Measurements from ENCODE around the gene MGMT. TPM values are rescaled to one million over a fixed set of nuclear protein-coding genes. Genes with fewer than 3 reads are reported as not detected.

The MGMT gene
- total RNA-seq, 1 donor from 2014 or later, result 19.4 TPM

DNA sequence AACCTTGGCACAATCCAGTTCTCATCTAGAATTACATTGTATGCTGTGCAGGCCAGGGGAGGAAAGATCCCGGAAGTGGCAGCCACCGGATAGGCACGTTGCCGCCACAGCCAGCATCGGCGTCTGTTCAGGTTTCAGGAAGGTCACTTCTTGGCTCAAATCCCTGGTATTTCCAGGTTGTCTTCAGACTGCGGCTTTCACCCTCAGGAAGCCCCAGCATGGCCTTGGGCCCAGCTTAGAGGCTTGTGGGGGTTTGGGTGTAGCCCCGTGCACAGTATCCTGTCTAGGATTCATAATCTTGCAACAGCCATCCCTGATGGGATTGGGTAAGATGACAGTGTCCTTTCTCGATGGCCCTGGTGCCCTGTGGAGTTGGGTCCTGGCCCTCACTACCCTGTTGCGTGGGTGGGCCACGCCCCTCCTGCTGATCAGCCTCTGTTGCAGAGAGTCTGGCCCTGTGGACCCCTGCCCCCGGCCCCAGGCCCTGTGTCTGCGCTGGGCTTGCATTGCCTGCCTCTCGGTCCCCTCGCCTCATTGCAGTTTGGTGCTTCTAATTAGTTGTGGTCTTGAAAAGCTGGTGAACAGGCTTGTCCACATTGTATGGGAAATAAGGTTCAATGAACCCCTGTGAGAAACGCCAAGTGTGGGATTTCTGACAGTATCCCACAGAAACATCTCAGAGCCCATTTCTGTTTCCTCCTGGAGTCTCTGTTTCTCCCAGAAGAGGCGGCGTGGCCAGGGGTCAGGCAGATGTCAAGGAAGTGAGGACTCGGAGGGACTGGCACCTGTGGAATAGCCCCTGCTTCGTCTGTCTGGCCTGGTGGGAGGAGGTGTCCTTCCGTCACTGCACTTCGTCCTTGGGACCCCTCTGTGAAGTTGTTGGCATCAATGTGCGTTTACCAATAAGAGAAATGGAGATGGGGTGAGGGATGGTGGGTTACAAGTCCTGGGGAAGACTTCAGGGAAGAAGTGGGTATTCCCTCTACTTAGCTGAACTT lies 77.5 kb downstream of the MGMT start:
- Histone ChIP-seq H3K27ac (no peak overlapping the region), H3K27me3 (no peaks in the 10 kb centered on the region), H3K9me3 (no peaks in the 10 kb centered on the region), H3K4me3 (no peak overlapping the region), H3K4me1 (no peaks in the 10 kb centered on the region), H3K36me3 (no peaks in the 10 kb centered on the region)
- DNase-seq (no peak), ATAC-seq (peak; percentile 25)
- intact Hi-C loops (cut with DNase I), result no loop called here
- TF ChIP-seq, protein P1, sequence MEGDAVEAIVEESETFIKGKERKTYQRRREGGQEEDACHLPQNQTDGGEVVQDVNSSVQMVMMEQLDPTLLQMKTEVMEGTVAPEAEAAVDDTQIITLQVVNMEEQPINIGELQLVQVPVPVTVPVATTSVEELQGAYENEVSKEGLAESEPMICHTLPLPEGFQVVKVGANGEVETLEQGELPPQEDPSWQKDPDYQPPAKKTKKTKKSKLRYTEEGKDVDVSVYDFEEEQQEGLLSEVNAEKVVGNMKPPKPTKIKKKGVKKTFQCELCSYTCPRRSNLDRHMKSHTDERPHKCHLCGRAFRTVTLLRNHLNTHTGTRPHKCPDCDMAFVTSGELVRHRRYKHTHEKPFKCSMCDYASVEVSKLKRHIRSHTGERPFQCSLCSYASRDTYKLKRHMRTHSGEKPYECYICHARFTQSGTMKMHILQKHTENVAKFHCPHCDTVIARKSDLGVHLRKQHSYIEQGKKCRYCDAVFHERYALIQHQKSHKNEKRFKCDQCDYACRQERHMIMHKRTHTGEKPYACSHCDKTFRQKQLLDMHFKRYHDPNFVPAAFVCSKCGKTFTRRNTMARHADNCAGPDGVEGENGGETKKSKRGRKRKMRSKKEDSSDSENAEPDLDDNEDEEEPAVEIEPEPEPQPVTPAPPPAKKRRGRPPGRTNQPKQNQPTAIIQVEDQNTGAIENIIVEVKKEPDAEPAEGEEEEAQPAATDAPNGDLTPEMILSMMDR (IDR thresholded peaks at IDR 0.05), result no peak

DNA sequence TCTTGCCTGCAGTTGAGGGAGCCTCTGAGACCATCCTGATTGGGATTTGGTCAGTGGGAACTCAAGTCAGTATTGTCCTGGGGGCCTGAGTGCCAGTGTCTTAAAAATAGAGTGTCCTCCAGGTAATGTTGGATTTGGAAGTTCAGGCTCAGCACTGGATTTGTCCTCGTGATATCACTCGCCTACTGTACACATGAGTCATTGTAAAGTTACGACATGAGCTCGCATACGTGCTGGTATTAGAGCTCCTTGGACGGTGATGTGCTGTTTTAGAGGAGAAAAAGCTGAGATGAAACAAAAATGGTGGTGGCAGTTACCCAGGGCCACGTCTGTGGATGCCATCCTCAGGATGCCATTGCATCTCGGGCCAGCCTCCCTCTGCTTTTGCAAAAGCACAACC lies 78.2 kb downstream of the MGMT start:
- Histone ChIP-seq H3K36me3 (no peaks in the 10 kb centered on the region), H3K4me1 (no peaks in the 10 kb centered on the region), H3K4me3 (no peak overlapping the region), H3K27ac (no peak overlapping the region), H3K9me3 (no peaks in the 10 kb centered on the region), H3K27me3 (no peaks in the 10 kb centered on the region)
- TF ChIP-seq, protein P1 (IDR thresholded peaks at IDR 0.05), result no peak
- DNase-seq (no peak), ATAC-seq (no peak)
- intact Hi-C loops (cut with DNase I), result no loop called here

DNA sequence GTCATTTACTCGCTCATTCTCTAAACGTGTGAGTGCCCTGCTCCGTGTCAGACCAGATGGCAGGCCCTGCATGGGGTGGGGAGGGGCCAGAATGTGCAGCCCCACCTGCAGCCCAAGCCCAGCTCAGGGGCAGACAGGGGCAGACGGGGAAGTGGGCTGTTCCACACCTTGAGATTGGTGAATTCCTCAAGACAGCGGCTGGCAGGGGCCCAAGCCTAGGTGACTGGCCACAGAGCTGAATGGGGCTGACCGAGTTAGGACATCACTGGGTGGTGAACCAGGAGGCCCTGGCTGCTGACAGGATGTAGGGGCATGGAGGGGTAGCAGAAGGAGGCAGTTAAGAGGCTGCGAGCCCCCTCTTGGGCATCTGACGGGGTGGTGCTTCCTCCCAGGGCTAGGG lies 79.1 kb downstream of the MGMT start:
- intact Hi-C loops (cut with DNase I), result no loop called here
- Histone ChIP-seq H3K36me3 (no peaks in the 10 kb centered on the region), H3K27me3 (no peaks in the 10 kb centered on the region), H3K9me3 (no peaks in the 10 kb centered on the region), H3K4me1 (no peaks in the 10 kb centered on the region), H3K4me3 (no peak overlapping the region), H3K27ac (no peak overlapping the region)
- no peak for ATAC-seq
- TF ChIP-seq, protein P1 (IDR thresholded peaks at IDR 0.05), result no peak
- no peak for DNase-seq

DNA sequence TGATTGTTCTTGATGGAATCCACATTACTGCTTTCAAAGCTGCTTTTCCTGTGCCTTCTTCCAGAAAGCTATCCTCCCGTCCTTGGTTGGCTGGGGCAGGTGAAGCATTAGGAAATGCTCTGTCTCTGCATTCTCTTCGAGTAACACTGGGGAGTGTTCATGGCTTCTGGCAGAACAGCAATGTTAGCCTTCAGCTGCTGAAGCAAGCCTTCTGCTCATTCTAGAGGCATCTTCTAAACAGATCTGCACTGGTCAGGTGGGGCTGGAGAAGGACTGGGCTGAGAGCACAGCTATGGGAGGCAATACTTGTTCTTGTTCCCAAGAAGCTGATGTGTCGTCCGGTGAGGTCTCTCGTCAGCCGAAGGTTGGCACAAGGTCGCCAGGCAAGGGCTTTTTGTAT lies 80.6 kb downstream of the MGMT start:
- TF ChIP-seq, protein P1 (IDR thresholded peaks at IDR 0.05), result no peak
- Histone ChIP-seq H3K9me3 (no peaks in the 10 kb centered on the region), H3K36me3 (no peaks in the 10 kb centered on the region), H3K27me3 (no peaks in the 10 kb centered on the region), H3K4me1 (no peaks in the 10 kb centered on the region), H3K4me3 (no peak overlapping the region), H3K27ac (no peak overlapping the region)
- intact Hi-C loops (cut with DNase I), result no loop called here
- ATAC-seq, result no peak
- DNase-seq, result no peak

DNA sequence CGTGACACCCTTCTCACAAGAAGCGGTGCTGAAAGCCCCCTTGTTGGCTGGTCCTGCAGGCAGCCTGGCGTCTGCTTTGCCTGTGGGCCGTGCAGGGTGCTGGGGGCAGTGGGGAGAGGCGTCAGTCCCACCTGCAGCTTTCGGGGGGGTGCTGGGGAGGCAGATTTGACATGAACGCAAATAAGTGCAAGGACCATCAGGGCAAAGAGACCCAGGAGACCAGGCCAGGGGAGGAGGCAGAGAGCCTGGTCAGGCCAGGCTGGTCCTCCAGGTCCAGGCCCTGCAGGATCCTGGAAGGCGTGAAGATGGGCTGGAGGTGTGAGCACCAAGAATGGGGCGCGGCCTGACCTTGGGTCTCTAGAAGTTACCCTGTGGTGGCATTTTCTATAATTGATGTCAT lies 81.6 kb downstream of the MGMT start:
- H3K4me1 ChIP-seq, result no peaks in the 10 kb centered on the region
- no peak for ATAC-seq
- H3K36me3 ChIP-seq, result no peaks in the 10 kb centered on the region
- H3K4me3 ChIP-seq, result no peak overlapping the region
- intact Hi-C loops (cut with DNase I), result no loop called here
- TF ChIP-seq, protein P1 (IDR thresholded peaks at IDR 0.05), result no peak
- H3K27ac ChIP-seq, result no peak overlapping the region
- no peak for DNase-seq
- no peaks in the 10 kb centered on the region for H3K9me3 ChIP-seq
- no peaks in the 10 kb centered on the region for H3K27me3 ChIP-seq
